Measurements from ENCODE around the gene TRIM23. TPM values are rescaled to one million over a fixed set of nuclear protein-coding genes. Genes with fewer than 3 reads are reported as not detected.

The TRIM23 gene
- total and polyA plus RNA-seq, 3 donors from 2014 or later = 11.0 to 24.8 (median 23.9) TPM

- peak; percentile 97 for DNase-seq
- intact Hi-C loops (cut with DNase I; ENCODE audit: low total_unique reads) = no loop called here
- Histone ChIP-seq H3K4me3 (peak within 1 kb of the TSS; percentile 89), H3K27me3 (no peaks in the 10 kb centered on the region), H3K4me1 (no peaks in the 10 kb centered on the region), H3K9me3 (no peaks in the 10 kb centered on the region), H3K27ac (peak within 1 kb of the TSS; percentile 87 to 94), H3K36me3 (ENCODE audit: low read depth, missing control alignments) (no peaks in the 10 kb centered on the region)
- peak; percentile 16 for TF ChIP-seq POLR2A (IDR thresholded peaks at IDR 0.05)
- TF ChIP-seq, protein P1, sequence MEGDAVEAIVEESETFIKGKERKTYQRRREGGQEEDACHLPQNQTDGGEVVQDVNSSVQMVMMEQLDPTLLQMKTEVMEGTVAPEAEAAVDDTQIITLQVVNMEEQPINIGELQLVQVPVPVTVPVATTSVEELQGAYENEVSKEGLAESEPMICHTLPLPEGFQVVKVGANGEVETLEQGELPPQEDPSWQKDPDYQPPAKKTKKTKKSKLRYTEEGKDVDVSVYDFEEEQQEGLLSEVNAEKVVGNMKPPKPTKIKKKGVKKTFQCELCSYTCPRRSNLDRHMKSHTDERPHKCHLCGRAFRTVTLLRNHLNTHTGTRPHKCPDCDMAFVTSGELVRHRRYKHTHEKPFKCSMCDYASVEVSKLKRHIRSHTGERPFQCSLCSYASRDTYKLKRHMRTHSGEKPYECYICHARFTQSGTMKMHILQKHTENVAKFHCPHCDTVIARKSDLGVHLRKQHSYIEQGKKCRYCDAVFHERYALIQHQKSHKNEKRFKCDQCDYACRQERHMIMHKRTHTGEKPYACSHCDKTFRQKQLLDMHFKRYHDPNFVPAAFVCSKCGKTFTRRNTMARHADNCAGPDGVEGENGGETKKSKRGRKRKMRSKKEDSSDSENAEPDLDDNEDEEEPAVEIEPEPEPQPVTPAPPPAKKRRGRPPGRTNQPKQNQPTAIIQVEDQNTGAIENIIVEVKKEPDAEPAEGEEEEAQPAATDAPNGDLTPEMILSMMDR (IDR thresholded peaks at IDR 0.05) = no peak
- 0 to 1% methylated on average over 31 to 54 of the region's 54 CpGs for WGBS, 2 donors
Observed at GRCh38 chr5:65562731-65563701, 61.1 kb downstream of the TRIM23 start, which contains the start of the genes CENPK and PPWD1. TSS of gene CENPK (minus strand) at chr5:65563168. CDS start at chr5:65554907, 8,261 bp downstream. TSS of gene PPWD1 (plus strand) at chr5:65563296. CDS start at chr5:65563311, 15 bp downstream.

GRCh38 chr5:65556718-65557117 is 67.4 kb downstream of the TRIM23 start:
- Histone ChIP-seq H3K9me3 (no peaks in the 10 kb centered on the region), H3K36me3 (ENCODE audit: low read depth, missing control alignments) (no peaks in the 10 kb centered on the region), H3K4me1 (no peaks in the 10 kb centered on the region), H3K27ac (no peak overlapping the region), H3K27me3 (no peaks in the 10 kb centered on the region), H3K4me3 (no peak overlapping the region)
- TF ChIP-seq, protein P1 (IDR thresholded peaks at IDR 0.05) = no peak
- DNase-seq = no peak
- intact Hi-C loops (cut with DNase I; ENCODE audit: low total_unique reads) = no loop called here
- 93 to 97% methylated on average over 3 of the region's 3 CpGs for WGBS, 2 donors

- Histone ChIP-seq H3K9me3 (no peaks in the 10 kb centered on the region), H3K4me1 (no peaks in the 10 kb centered on the region), H3K36me3 (ENCODE audit: low read depth, missing control alignments) (no peaks in the 10 kb centered on the region), H3K27me3 (no peaks in the 10 kb centered on the region), H3K4me3 (no peak overlapping the region), H3K27ac (no peak overlapping the region)
- TF ChIP-seq, protein P1 (IDR thresholded peaks at IDR 0.05) = no peak
- TF ChIP-seq POLR2A (IDR thresholded peaks at IDR 0.05) = no peak
- intact Hi-C loops (cut with DNase I; ENCODE audit: low total_unique reads) = no loop called here
- no peak for DNase-seq
- WGBS, 2 donors = 85 to 90% methylated on average over 2 of the region's 2 CpGs
Observed at GRCh38 chr5:65556181-65556580, 68.0 kb downstream of the TRIM23 start.

- no peaks in the 10 kb centered on the region for H3K9me3 ChIP-seq
- no peak overlapping the region for H3K27ac ChIP-seq
- H3K27me3 ChIP-seq = no peaks in the 10 kb centered on the region
- no peaks in the 10 kb centered on the region for H3K36me3 ChIP-seq (ENCODE audit: low read depth, missing control alignments)
- TF ChIP-seq, protein P1 (IDR thresholded peaks at IDR 0.05) = no peak
- no peak for TF ChIP-seq POLR2A (IDR thresholded peaks at IDR 0.05)
- intact Hi-C loops (cut with DNase I; ENCODE audit: low total_unique reads) = no loop called here
- no peak for DNase-seq
- no peaks in the 10 kb centered on the region for H3K4me1 ChIP-seq
- H3K4me3 ChIP-seq = no peak overlapping the region
Observed at GRCh38 chr5:65555287-65555686, 68.8 kb downstream of the TRIM23 start.

All from testis (tissue), 3 donors.